HepG2 (cell line): Measurements from ENCODE around the gene PRKCG. TPM values are rescaled to one million over a fixed set of nuclear protein-coding genes. Genes with fewer than 3 reads are reported as not detected.

Experiments used
- ATAC-seq: fragments of 200-7000 bp; cut with Tn5 transposase; 3 replicates; pipeline ENCODE4 v1.9.1; 2020; ENCODE audit warnings: mild to moderate bottlenecking, moderate library complexity
- BruUV-seq: library from RNA; stranded (reverse); fragments of 400-500 nt; replicated peaks from 2 replicates; lab custom pipeline; 2021; lab: Mats Ljungman, UMichigan
- CTCF ChIA-PET: fragments of 300-600 bp; formaldehyde crosslinking; extraction: SDS; loops from one replicate; lab custom pipeline; 2021; ENCODE audit warnings: low total read pairs, inconsistent platforms, low intra/inter-chr PET ratio; lab: Yijun Ruan, JAX
- POLR2A ChIA-PET: fragments of 350-600 bp; sonication (Branson Sonifier 250); formaldehyde crosslinking; loops from one replicate; lab custom pipeline; 2020; ENCODE audit warnings: antibody characterized with exemption, inconsistent platforms; lab: Yijun Ruan, JAX
- DNase-seq: peaks from one replicate; pipeline ENCODE4 v3.0.0-alpha.2; 2015; ENCODE audit warnings: low spot score
- FAIRE-seq: peaks from 3 replicates; lab custom pipeline; 2011; peaks lifted over from hg19 to GRCh38; lab: Jason Lieb, UNC
- H2AFZ ChIP-seq: one replicate; pipeline ENCODE4 v1.6.1; 2011; ENCODE audit warnings: low read length, inconsistent platforms
- H3K27ac ChIP-seq: fragments of 300-600 bp; 3 replicates; pipeline ENCODE4 v1.8.0; 2011; ENCODE audit warnings: mixed run types, mild to moderate bottlenecking, mixed read lengths, low read length, inconsistent platforms; ENCODE audit not compliant: insufficient read depth; ENCODE audit errors: extremely low read length
- H3K27me3 ChIP-seq, 2 experiments: fragments of 200-600 bp in 1 of 2; 2 replicates in 1 of 2; 3 replicates in 1 of 2; pipeline versions ENCODE4 v1.6.0 to v1.8.0; 2011; ENCODE audit warnings: low read length in 2 of 2, mild to moderate bottlenecking in 2 of 2, moderate library complexity in 2 of 2, inconsistent platforms in 1 of 2; ENCODE audit not compliant: insufficient read depth in 2 of 2, control insufficient read depth in 1 of 2
- H3K36me3 ChIP-seq, 2 experiments: fragments of 200-600 bp in 1 of 2; replicated peaks in 1 of 2; 2 replicates in 1 of 2; 3 replicates in 1 of 2; pipeline versions ENCODE4 v1.5.1 to v1.8.0; 2011; ENCODE audit warnings: low read length in 2 of 2, inconsistent platforms in 1 of 2; ENCODE audit not compliant: insufficient read depth in 2 of 2, control insufficient read depth in 1 of 2
- H3K4me1 ChIP-seq: 2 replicates; pipeline ENCODE4 v1.5.1; 2012; ENCODE audit warnings: low read length, inconsistent platforms; ENCODE audit not compliant: insufficient read depth
- H3K4me2 ChIP-seq: 2 replicates; pipeline ENCODE4 v1.6.0; 2011; ENCODE audit warnings: low read depth, low read length, inconsistent platforms
- H3K4me3 ChIP-seq, 3 experiments: fragments of 200-600 bp in 1 of 3; sonication (generic), shearing (Covaris generic) in 1 of 3; replicated peaks in 1 of 3; 2 replicates each; pipeline ENCODE4 v1.5.1; 2011 to 2016; ENCODE audit warnings: low read length in 3 of 3, inconsistent platforms in 2 of 3, low read depth in 2 of 3, mild to moderate bottlenecking in 2 of 3, control low read depth in 1 of 3, mixed read lengths in 1 of 3; ENCODE audit not compliant: insufficient read depth in 1 of 3
- H3K79me2 ChIP-seq: one replicate; pipeline ENCODE4 v1.6.1; 2011; ENCODE audit warnings: low read length, inconsistent platforms; ENCODE audit not compliant: insufficient read depth
- H3K9ac ChIP-seq: 2 replicates; pipeline ENCODE4 v1.6.0; 2011; ENCODE audit warnings: mild to moderate bottlenecking, low read depth, low read length, inconsistent platforms; ENCODE audit not compliant: insufficient read depth
- H3K9me3 ChIP-seq: 2 replicates; pipeline ENCODE4 v1.5.1; 2012; ENCODE audit warnings: mild to moderate bottlenecking, low read length
- H4K20me1 ChIP-seq: 2 replicates; pipeline ENCODE4 v1.6.0; 2011; ENCODE audit warnings: inconsistent platforms, mild to moderate bottlenecking, low read length, moderate library complexity; ENCODE audit not compliant: insufficient read depth
- AGO2 ChIP-seq: fragments of 200-400 bp; formaldehyde crosslinking; optimal IDR thresholded peaks from 2 replicates; pipeline ENCODE3; 2017; ENCODE audit warnings: mild to moderate bottlenecking, low read depth, low read length, moderate library complexity
- CEBPG ChIP-seq: IDR thresholded peaks from 2 replicates; pipeline ENCODE4 v1.6.1; 2016
- KAT8 ChIP-seq: IDR thresholded peaks from 2 replicates; pipeline ENCODE4 v1.6.1; 2016; ENCODE audit warnings: missing genetic modification reagents, missing compliant biosample characterization
- KDM6A ChIP-seq: IDR thresholded peaks from 2 replicates; pipeline ENCODE4 v1.6.1; 2016; ENCODE audit warnings: low read depth
- LCORL ChIP-seq, 2 experiments: fragments of 450-650 bp in 1 of 2; sonication (generic) in 1 of 2; formaldehyde crosslinking in 1 of 2; IDR thresholded peaks; 2 replicates each; pipeline versions ENCODE4 v1.5.0 to v1.6.1; 2017 to 2020; ENCODE audit warnings: antibody characterized with exemption in 1 of 2, missing genetic modification reagents in 1 of 2
- NR1H2 ChIP-seq: sonication (generic); formaldehyde crosslinking; IDR thresholded peaks from 2 replicates; pipeline ENCODE4 v1.8.1; 2022; ENCODE audit warnings: low read depth, missing genetic modification reagents, borderline replicate concordance
- UBTF ChIP-seq: sonication (generic); formaldehyde crosslinking; IDR thresholded peaks from 2 replicates; pipeline ENCODE4 v1.4.0; 2020; ENCODE audit warnings: mild to moderate bottlenecking, missing genetic modification reagents
- ZNF460 ChIP-seq: sonication (generic); formaldehyde crosslinking; IDR thresholded peaks from 2 replicates; pipeline ENCODE4 v1.5.1; 2020; ENCODE audit warnings: missing genetic modification reagents, mild to moderate bottlenecking, borderline replicate concordance
- ZNF605 ChIP-seq: sonication (generic); formaldehyde crosslinking; IDR thresholded peaks from 2 replicates; pipeline ENCODE4 v1.8.0; 2022; ENCODE audit warnings: mild to moderate bottlenecking, missing genetic modification reagents
- ZNF672 ChIP-seq: sonication (generic); formaldehyde crosslinking; IDR thresholded peaks from 2 replicates; pipeline ENCODE4 v1.8.1; 2022; ENCODE audit warnings: missing genetic modification reagents
- ZNF790 ChIP-seq: sonication (generic); formaldehyde crosslinking; IDR thresholded peaks from 2 replicates; pipeline ENCODE4 v1.8.0; 2022; ENCODE audit warnings: missing genetic modification reagents, mild to moderate bottlenecking, borderline replicate concordance
- WGBS: methylation state at CpG from one replicate; pipeline ENCODE4 v1.1.6; 2017; ENCODE audit warnings: low lambda C conversion rate; 5-methylcytosine and 5-hydroxymethylcytosine counted together
- in situ Hi-C: cut with HindIII; loops from 2 replicates; pipeline ENCODE4 v1.10.0; 2017; ENCODE audit warnings: low pct_unique_long_range_greater_than_20kb; ENCODE audit not compliant: extremely low pct_ligation_motif_present
- intact Hi-C: fragments of 100-400 bp; cut with micrococcal nuclease; formaldehyde crosslinking; loops from one replicate; pipeline ENCODE4 v1.10.0; 2022; ENCODE audit not compliant: unreplicated experiment
- polyA plus RNA-seq, 8 experiments: library from polyadenylated mRNA; depleted of rRNA in 3 of 8; stranded (reverse) in 7 of 8; unstranded in 1 of 8; fragments of >200 nt; fragmentation: Illumina TruSeq in 4 of 8; extraction: Trizol in 4 of 8; gene quantifications; 2 replicates each; pipeline versions ENCODE4 v1.2.1 to v1.2.3, GENCODE V29; 2011 to 2016; ENCODE audit warnings: low read depth in 4 of 8, missing spikeins in 1 of 8, mixed read lengths in 1 of 8; ENCODE audit not compliant: insufficient read depth in 1 of 8
- total RNA-seq, 5 experiments: library from RNA; depleted of rRNA; stranded (reverse); fragments of >200 nt; fragmentation: Illumina TruSeq; extraction: Trizol; gene quantifications; 2 replicates each; pipeline ENCODE4 v1.2.3, GENCODE V29; 2016; ENCODE audit warnings: low read depth in 1 of 5
- TF ChIP-seq, protein P1 (sequence below): sonication (generic); formaldehyde crosslinking; IDR thresholded peaks from 2 replicates; pipeline ENCODE4 v1.5.0; 2020; ENCODE audit warnings: mild to moderate bottlenecking, missing genetic modification reagents, borderline replicate concordance

The PRKCG gene
- total and polyA plus RNA-seq, 2 of the 13 experiments (the other 11 are each of a cell fraction or from before 2014, with no cell fraction given) = 0.02 to 0.03 TPM

- Histone ChIP-seq H3K4me2 (peak overlapping the region; percentile 93), H3K9me3 (no peaks in the 10 kb centered on the region), H3K79me2 (peaks cover 33% of the 10 kb centered on the region), H3K27me3 (no peaks in the 10 kb centered on the region; a peak in 1 of 5 replicates), H3K4me1 (peaks cover 23% of the 10 kb centered on the region), H2AFZ (no peak overlapping the region), H4K20me1 (peaks cover 21% of the 10 kb centered on the region; the same call in 1 of the 2 replicates), H3K4me3 (peak overlapping the region; percentile 76 to 99 (median 99)), H3K9ac (peak overlapping the region; percentile 100), H3K27ac (peak overlapping the region; percentile 98), H3K36me3 (peaks cover 2 to 23% of the 10 kb centered on the region in 2 experiments; a peak in 2 of 5 replicates)
- peak; percentile 47 for DNase-seq
- under 1% methylated on average over 11 of the region's 37 CpGs for WGBS
- BruUV-seq = no TSS peak
- in situ Hi-C loops (no loop called here), intact Hi-C loops (no loop called here)
- ChIA-PET POLR2A (interaction anchor here (0.6 to 5.6 kb wide), 13 partner anchors 9 to 332 kb away, joined by 3 to 102 read pairs (median 5); partner anchors contain the start of genes CNOT3, MBOAT7, PRKCG and RPS9), CTCF (no interaction called here)
- FAIRE-seq = no peak
- peak; percentile 8 for ATAC-seq
- TF ChIP-seq NR1H2 (CRISPR knock-in tag) = no peak
- no peak; the same call in 1 of the 2 replicates for TF ChIP-seq ZNF790 (CRISPR knock-in tag)
- TF ChIP-seq ZNF460 = no peak
- TF ChIP-seq CEBPG (CRISPR knock-in tag) = no peak
- 0 out of 2 replicates have a peak, but pooled peaks have one; percentile 13 for TF ChIP-seq UBTF (CRISPR knock-in tag)
- peak; percentile 9; the same call in 1 of the 2 replicates for TF ChIP-seq KAT8 (CRISPR knock-in tag)
- no peak for TF ChIP-seq ZNF672
- peak; percentile 9 for TF ChIP-seq AGO2
- TF ChIP-seq KDM6A (CRISPR knock-in tag) = no peak
- TF ChIP-seq LCORL (IDR thresholded peaks at IDR 0.05) = no peak
- TF ChIP-seq LCORL (CRISPR knock-in tag; IDR thresholded peaks at IDR 0.05) = 0 out of 2 replicates have a peak, but pooled peaks have one; percentile 3
- TF ChIP-seq, protein P1, sequence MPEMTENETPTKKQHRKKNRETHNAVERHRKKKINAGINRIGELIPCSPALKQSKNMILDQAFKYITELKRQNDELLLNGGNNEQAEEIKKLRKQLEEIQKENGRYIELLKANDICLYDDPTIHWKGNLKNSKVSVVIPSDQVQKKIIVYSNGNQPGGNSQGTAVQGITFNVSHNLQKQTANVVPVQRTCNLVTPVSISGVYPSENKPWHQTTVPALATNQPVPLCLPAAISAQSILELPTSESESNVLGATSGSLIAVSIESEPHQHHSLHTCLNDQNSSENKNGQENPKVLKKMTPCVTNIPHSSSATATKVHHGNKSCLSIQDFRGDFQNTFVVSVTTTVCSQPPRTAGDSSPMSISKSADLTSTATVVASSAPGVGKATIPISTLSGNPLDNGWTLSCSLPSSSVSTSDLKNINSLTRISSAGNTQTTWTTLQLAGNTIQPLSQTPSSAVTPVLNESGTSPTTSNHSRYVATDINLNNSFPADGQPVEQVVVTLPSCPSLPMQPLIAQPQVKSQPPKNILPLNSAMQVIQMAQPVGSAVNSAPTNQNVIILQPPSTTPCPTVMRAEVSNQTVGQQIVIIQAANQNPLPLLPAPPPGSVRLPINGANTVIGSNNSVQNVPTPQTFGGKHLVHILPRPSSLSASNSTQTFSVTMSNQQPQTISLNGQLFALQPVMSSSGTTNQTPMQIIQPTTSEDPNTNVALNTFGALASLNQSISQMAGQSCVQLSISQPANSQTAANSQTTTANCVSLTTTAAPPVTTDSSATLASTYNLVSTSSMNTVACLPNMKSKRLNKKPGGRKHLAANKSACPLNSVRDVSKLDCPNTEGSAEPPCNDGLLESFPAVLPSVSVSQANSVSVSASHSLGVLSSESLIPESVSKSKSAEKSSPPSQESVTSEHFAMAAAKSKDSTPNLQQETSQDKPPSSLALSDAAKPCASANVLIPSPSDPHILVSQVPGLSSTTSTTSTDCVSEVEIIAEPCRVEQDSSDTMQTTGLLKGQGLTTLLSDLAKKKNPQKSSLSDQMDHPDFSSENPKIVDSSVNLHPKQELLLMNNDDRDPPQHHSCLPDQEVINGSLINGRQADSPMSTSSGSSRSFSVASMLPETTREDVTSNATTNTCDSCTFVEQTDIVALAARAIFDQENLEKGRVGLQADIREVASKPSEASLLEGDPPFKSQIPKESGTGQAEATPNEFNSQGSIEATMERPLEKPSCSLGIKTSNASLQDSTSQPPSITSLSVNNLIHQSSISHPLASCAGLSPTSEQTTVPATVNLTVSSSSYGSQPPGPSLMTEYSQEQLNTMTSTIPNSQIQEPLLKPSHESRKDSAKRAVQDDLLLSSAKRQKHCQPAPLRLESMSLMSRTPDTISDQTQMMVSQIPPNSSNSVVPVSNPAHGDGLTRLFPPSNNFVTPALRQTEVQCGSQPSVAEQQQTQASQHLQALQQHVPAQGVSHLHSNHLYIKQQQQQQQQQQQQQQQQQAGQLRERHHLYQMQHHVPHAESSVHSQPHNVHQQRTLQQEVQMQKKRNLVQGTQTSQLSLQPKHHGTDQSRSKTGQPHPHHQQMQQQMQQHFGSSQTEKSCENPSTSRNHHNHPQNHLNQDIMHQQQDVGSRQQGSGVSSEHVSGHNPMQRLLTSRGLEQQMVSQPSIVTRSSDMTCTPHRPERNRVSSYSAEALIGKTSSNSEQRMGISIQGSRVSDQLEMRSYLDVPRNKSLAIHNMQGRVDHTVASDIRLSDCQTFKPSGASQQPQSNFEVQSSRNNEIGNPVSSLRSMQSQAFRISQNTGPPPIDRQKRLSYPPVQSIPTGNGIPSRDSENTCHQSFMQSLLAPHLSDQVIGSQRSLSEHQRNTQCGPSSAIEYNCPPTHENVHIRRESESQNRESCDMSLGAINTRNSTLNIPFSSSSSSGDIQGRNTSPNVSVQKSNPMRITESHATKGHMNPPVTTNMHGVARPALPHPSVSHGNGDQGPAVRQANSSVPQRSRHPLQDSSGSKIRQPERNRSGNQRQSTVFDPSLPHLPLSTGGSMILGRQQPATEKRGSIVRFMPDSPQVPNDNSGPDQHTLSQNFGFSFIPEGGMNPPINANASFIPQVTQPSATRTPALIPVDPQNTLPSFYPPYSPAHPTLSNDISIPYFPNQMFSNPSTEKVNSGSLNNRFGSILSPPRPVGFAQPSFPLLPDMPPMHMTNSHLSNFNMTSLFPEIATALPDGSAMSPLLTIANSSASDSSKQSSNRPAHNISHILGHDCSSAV (CRISPR knock-in tag) = no peak
- peak; percentile 25; the same call in 1 of the 2 replicates for TF ChIP-seq ZNF605 (CRISPR knock-in tag)
Measured at GRCh38 chr19:53868091-53868891, 13.7 kb upstream of the PRKCG start.
